HUES6 (cell line): ENCODE data around the gene ST7.

ENCODE experiments used
- H3K27ac ChIP-seq: 2 replicates; pipeline ENCODE4 v1.7.0; 2013; ENCODE audit warnings: low read depth, mild to moderate bottlenecking, low read length, inconsistent platforms
- H3K27me3 ChIP-seq: 2 replicates; pipeline ENCODE4 v1.6.1; 2013; ENCODE audit warnings: low read length; ENCODE audit not compliant: control insufficient read depth, insufficient read depth
- H3K36me3 ChIP-seq: 2 replicates; pipeline ENCODE4 v1.6.1; 2013; ENCODE audit warnings: low read length; ENCODE audit not compliant: control insufficient read depth, insufficient read depth
- H3K4me1 ChIP-seq: 2 replicates; pipeline ENCODE4 v1.6.1; 2013; ENCODE audit warnings: low read length; ENCODE audit not compliant: control insufficient read depth, insufficient read depth
- H3K4me3 ChIP-seq: 2 replicates; pipeline ENCODE4 v1.5.1; 2013; ENCODE audit warnings: low read depth, low read length
- H3K9ac ChIP-seq: one replicate; pipeline ENCODE4 v1.6.1; 2013; ENCODE audit warnings: mild to moderate bottlenecking, low read length
- H3K9me3 ChIP-seq: 2 replicates; pipeline ENCODE4 v1.6.1; 2013; ENCODE audit warnings: low read depth, low read length; ENCODE audit not compliant: control insufficient read depth, insufficient read depth

Gene ST7

GRCh38 chr7:117140921-117141320 lies 187.6 kb downstream of the ST7 start:
- H3K36me3 ChIP-seq = no peaks in the 10 kb centered on the region
- no peaks in the 10 kb centered on the region for H3K9me3 ChIP-seq
- no peak overlapping the region for H3K27ac ChIP-seq
- no peak overlapping the region for H3K4me3 ChIP-seq
- H3K27me3 ChIP-seq = no peaks in the 10 kb centered on the region
- H3K4me1 ChIP-seq = peaks cover 49% of the 10 kb centered on the region
- H3K9ac ChIP-seq = no peak overlapping the region

- no peaks in the 10 kb centered on the region for H3K9me3 ChIP-seq
- H3K9ac ChIP-seq = no peak overlapping the region
- H3K27me3 ChIP-seq = no peaks in the 10 kb centered on the region
- H3K36me3 ChIP-seq = no peaks in the 10 kb centered on the region
- H3K27ac ChIP-seq = no peak overlapping the region; the same call in 1 of the 2 replicates
- H3K4me3 ChIP-seq = no peak overlapping the region
- peaks cover 45% of the 10 kb centered on the region for H3K4me1 ChIP-seq
Measured at GRCh38 chr7:117143066-117143465, 189.8 kb downstream of the ST7 start.

GRCh38 chr7:117143580-117143979 lies 190.3 kb downstream of the ST7 start:
- peaks cover 43% of the 10 kb centered on the region for H3K4me1 ChIP-seq
- H3K36me3 ChIP-seq = no peaks in the 10 kb centered on the region
- no peaks in the 10 kb centered on the region for H3K9me3 ChIP-seq
- H3K27me3 ChIP-seq = no peaks in the 10 kb centered on the region
- H3K4me3 ChIP-seq = no peak overlapping the region
- H3K9ac ChIP-seq = no peak overlapping the region
- H3K27ac ChIP-seq = no peak overlapping the region; the same call in 1 of the 2 replicates

GRCh38 chr7:117145333-117145732 lies 192.0 kb downstream of the ST7 start:
- Histone ChIP-seq H3K4me1 (peaks cover 36% of the 10 kb centered on the region), H3K27me3 (no peaks in the 10 kb centered on the region), H3K4me3 (no peak overlapping the region), H3K9me3 (no peaks in the 10 kb centered on the region), H3K27ac (no peak overlapping the region), H3K36me3 (no peaks in the 10 kb centered on the region), H3K9ac (no peak overlapping the region)

GRCh38 chr7:117146059-117146458 lies 192.8 kb downstream of the ST7 start:
- Histone ChIP-seq H3K27ac (no peak overlapping the region), H3K9ac (no peak overlapping the region), H3K9me3 (no peaks in the 10 kb centered on the region), H3K4me1 (peaks cover 31% of the 10 kb centered on the region), H3K4me3 (no peak overlapping the region), H3K27me3 (no peaks in the 10 kb centered on the region), H3K36me3 (no peaks in the 10 kb centered on the region)

- no peak overlapping the region for H3K9ac ChIP-seq
- H3K9me3 ChIP-seq = no peaks in the 10 kb centered on the region
- H3K4me3 ChIP-seq = no peak overlapping the region
- no peaks in the 10 kb centered on the region for H3K36me3 ChIP-seq
- H3K4me1 ChIP-seq = peaks cover 29% of the 10 kb centered on the region
- H3K27ac ChIP-seq = no peak overlapping the region
- H3K27me3 ChIP-seq = no peaks in the 10 kb centered on the region
Measured at GRCh38 chr7:117146511-117146910, 193.2 kb downstream of the ST7 start.

- Histone ChIP-seq H3K4me3 (no peak overlapping the region), H3K9ac (no peak overlapping the region), H3K9me3 (no peaks in the 10 kb centered on the region), H3K4me1 (peaks cover 20% of the 10 kb centered on the region), H3K27ac (no peak overlapping the region), H3K36me3 (no peaks in the 10 kb centered on the region), H3K27me3 (no peaks in the 10 kb centered on the region)
Measured at GRCh38 chr7:117148971-117149370, 195.7 kb downstream of the ST7 start.

GRCh38 chr7:117149692-117150091 lies 196.4 kb downstream of the ST7 start:
- Histone ChIP-seq H3K4me3 (no peak overlapping the region), H3K27ac (no peak overlapping the region), H3K36me3 (no peaks in the 10 kb centered on the region), H3K27me3 (no peaks in the 10 kb centered on the region), H3K9ac (no peak overlapping the region), H3K9me3 (no peaks in the 10 kb centered on the region), H3K4me1 (peaks cover 27% of the 10 kb centered on the region)

GRCh38 chr7:117152213-117153007 lies 199.1 kb downstream of the ST7 start:
- Histone ChIP-seq H3K9ac (no peak overlapping the region), H3K36me3 (no peaks in the 10 kb centered on the region), H3K4me3 (no peak overlapping the region), H3K4me1 (peaks cover 38% of the 10 kb centered on the region), H3K27ac (no peak overlapping the region), H3K9me3 (no peaks in the 10 kb centered on the region), H3K27me3 (no peaks in the 10 kb centered on the region)

- Histone ChIP-seq H3K27me3 (no peaks in the 10 kb centered on the region), H3K9me3 (no peaks in the 10 kb centered on the region), H3K4me3 (no peak overlapping the region), H3K9ac (no peak overlapping the region), H3K36me3 (no peaks in the 10 kb centered on the region), H3K27ac (no peak overlapping the region), H3K4me1 (peaks cover 38% of the 10 kb centered on the region)
Measured at GRCh38 chr7:117153016-117153545, 199.8 kb downstream of the ST7 start.

- Histone ChIP-seq H3K4me3 (no peak overlapping the region), H3K36me3 (no peaks in the 10 kb centered on the region), H3K4me1 (peaks cover 26% of the 10 kb centered on the region), H3K9me3 (no peaks in the 10 kb centered on the region), H3K27ac (no peak overlapping the region), H3K27me3 (no peaks in the 10 kb centered on the region), H3K9ac (no peak overlapping the region)
Measured at GRCh38 chr7:117154721-117155120, 201.4 kb downstream of the ST7 start.
